Keratinocyte (primary cell): Measurements from ENCODE around the gene SELENOO.

Experiments used
- EZH2 ChIP-seq: IDR thresholded peaks from one replicate; pipeline ENCODE4 v1.6.1; 2012; ENCODE audit warnings: inconsistent platforms, mild to moderate bottlenecking, low read length, moderate library complexity
- TF ChIP-seq, protein P1 (sequence below), 3 experiments: IDR thresholded peaks in 1 of 3; conservative IDR thresholded peaks in 1 of 3; optimal IDR thresholded peaks in 1 of 3; 2 replicates in 2 of 3; 3 replicates in 1 of 3; pipeline versions ENCODE3 to v1.5.1; 2011; ENCODE audit warnings: low read length in 3 of 3, mild to moderate bottlenecking in 3 of 3, moderate library complexity in 2 of 3, control low read depth in 1 of 3, inconsistent platforms in 1 of 3; ENCODE audit not compliant: insufficient read depth in 2 of 3; ENCODE audit errors: extremely low read depth in 1 of 3

DNA sequence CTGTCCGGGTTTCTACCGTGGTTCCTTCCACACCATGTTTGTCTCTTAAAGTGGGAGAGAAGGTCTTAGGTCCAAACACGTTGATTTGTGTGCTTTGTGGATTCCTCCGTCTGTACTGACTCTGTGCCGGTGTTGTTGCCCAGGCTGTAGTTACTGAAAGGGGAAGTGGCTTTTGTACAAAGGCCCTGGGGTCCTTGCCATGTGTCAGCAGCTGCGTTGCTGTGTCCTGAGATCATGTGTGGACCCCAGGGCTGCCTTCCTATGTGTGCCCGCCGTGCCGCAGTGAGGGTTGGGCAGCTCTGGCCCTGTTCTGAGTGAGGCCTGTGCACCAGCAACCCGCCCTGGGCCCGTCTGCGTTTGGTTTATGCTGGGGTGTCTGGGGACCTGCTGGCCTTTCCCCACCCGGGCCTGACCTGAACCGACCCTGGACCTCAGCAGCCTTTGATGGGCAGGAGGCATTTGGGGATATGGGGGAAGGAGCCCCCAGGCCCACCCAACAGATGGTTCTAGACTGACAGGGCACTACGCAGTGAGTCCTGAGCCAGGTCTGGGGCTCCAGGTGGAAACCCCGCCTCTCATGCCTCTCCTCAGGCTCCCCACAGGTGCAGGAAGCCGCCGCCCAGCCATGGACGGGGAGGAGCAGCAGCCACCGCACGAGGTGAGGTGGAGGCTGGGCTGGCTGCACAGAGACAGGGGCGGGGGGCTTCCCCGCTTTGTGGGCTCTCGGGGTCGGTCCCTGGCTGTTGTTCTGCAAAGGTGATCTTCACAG, 8.2 kb upstream of the SELENOO start:
- TF ChIP-seq, protein P1, sequence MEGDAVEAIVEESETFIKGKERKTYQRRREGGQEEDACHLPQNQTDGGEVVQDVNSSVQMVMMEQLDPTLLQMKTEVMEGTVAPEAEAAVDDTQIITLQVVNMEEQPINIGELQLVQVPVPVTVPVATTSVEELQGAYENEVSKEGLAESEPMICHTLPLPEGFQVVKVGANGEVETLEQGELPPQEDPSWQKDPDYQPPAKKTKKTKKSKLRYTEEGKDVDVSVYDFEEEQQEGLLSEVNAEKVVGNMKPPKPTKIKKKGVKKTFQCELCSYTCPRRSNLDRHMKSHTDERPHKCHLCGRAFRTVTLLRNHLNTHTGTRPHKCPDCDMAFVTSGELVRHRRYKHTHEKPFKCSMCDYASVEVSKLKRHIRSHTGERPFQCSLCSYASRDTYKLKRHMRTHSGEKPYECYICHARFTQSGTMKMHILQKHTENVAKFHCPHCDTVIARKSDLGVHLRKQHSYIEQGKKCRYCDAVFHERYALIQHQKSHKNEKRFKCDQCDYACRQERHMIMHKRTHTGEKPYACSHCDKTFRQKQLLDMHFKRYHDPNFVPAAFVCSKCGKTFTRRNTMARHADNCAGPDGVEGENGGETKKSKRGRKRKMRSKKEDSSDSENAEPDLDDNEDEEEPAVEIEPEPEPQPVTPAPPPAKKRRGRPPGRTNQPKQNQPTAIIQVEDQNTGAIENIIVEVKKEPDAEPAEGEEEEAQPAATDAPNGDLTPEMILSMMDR (optimal IDR thresholded peaks at IDR 0.05 in 1 of 3, IDR thresholded peaks at IDR 0.05 in 1 of 3, conservative IDR thresholded peaks at IDR 0.05 in 1 of 3; ENCODE audit: extremely low read depth in 1 of 3, insufficient read depth in 2 of 3, low read length in 3 of 3): no peak
- TF ChIP-seq EZH2: no peak
